HG02642 (cell line): ENCODE results near the gene SACM1L.
"Not testable (repeated sequence)": the region's sequence is repeated elsewhere in the genome, so short reads cannot be mapped to it uniquely, and the experiment has no call there.

Experiments used
- ATAC-seq: cut with Tn5 transposase; IDR thresholded peaks from one replicate; pipeline ENCODE4 v1.9.1; 2021; ENCODE audit warnings: mild to moderate bottlenecking; ENCODE audit not compliant: unreplicated experiment, poor library complexity

SACM1L gene

GRCh38 chr3:45690336-45691035, 1.3 kb downstream of the SACM1L start:
- no peak for ATAC-seq

DNA sequence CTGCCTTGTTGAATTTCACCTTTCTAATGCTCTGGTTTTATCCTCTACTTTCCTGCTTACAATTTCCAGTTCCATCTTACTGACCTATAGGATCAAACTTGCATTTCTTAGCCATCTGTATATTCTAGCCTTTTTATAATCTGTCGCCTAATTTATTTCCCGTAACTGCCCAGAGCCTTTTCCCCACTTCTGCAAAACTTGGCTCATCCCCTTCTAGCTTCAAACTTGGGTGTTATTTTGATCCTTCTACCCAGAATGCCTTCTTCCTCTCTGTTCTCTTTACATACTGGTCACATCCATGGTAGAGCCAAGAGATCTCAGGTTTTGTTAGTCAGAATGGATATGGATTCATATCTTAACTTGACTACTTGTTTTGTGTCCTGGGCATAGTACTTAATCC, 2.6 kb downstream of the SACM1L start:
- ATAC-seq, result no peak

DNA sequence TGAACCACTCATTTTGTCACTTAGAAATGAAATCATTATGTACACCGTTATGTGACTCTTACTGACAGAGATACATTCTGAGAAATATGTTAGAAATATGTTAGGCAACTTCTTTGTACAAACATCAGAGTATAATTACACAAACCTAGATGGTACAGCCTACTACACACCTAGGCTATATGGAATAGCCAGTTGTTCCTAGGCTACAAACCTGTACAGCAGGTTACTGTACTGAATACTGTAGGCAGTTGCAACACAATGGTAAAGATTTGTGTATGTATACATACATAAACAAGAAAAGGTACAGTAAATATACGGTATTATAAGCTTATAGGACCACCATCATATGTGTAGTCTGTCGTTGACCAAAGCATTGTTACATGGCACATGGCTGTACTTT, 3.7 kb downstream of the SACM1L start:
- no peak for ATAC-seq

DNA sequence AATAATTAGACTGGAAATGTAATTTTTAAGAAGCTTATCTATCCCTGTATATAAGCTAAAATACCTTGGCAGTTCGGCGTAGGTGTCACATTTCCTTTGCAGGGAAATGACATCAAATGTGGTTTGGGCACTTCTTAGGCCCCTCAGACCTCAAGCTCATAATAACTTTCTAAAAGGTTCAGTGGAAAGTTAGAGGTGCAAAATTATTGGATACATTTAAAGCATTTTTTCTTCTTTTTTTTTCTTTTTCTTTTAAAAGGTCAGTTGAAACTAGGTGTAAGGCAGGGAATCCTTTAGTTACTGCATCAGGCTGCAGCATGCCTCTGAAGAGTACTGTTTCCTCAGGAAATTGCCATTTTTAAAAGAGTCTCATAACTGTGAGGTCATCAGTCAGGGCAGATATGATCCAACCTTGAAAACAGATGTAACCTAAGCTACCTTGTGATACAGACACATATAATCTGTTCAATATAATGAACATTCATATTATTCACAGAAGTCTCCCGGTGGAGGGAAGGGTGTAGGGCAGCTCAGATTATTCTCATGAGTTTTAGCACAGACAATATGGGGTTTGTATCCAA, 4.8 kb downstream of the SACM1L start:
- no peak for ATAC-seq

DNA sequence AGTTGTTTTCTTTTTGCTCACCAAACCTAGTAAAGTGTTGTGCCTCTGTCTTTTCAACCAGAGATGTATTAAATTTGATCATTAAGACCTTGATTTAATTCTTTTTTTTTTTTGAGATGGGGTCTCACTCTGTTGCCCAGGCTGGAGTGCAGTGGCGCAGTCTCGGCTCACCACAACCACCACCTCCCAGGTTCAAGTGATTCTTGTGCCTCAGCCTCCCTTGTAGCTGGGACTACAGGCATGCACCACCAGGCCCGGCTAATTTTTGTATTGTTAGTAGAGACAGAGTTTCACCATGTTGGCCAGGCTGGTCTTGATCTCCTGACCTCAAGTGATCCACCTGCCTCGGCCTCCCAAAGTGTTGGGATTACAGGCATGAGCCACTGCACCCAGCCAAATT, 6.0 kb downstream of the SACM1L start:
- not testable (repeated sequence) for ATAC-seq

- ATAC-seq, result no peak
Observed at GRCh38 chr3:45700570-45701073, 11.4 kb downstream of the SACM1L start.

GRCh38 chr3:45701172-45701867, 12.1 kb downstream of the SACM1L start:
- ATAC-seq, result no peak

DNA sequence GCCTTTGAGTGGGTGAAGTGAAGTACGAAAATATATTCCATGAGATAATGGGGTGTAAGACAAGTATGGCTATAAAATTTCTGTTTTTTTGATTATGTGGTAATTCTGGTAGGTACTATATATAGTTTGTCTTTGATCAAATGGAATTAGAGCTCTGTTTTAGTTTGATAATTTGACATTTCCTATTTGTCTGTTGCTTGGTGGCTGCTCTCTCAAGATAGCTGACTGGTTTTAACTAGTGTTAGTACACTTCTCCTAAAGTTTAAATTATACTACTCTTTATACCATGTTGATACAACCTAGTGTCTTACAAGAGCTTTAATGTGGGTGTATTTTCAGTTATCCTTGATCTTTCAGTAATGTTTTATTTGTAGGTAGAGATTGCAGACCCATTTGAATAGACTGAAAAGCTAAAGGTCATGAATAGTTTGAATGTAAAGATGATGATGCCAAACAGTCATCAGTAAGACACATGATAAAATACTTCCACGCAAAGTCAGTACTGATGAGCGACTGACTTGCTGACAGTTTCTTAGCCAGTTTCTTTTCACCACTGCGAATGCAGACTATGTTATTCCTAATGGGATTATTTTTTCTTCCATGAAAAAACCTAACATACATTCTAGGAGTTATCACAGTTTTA, 15.2 kb downstream of the SACM1L start:
- ATAC-seq, result no peak

- ATAC-seq, result no peak
Observed at GRCh38 chr3:45705839-45706808, 16.9 kb downstream of the SACM1L start.

DNA sequence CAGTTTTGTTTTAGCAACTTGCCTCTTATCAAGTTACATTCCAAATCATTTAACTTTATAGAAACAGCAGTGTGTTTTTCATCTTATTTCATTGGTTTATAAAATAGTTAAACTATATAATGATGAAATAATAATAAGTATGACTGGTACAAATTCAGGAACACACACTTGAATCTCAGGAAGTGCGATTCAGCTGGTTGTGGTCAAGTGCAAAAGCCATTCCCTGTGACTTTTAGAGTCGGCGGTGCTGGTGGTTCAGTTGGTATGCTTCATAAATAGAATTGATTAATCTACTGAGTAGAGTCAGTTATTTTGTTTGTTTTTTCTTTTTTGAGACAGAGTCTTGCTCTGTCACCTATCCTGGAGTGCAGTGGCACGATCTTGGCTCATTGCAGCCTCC, 22.7 kb downstream of the SACM1L start:
- ATAC-seq, result no peak

GRCh38 chr3:45712434-45713110, 23.4 kb downstream of the SACM1L start:
- no peak for ATAC-seq

- no peak for ATAC-seq
Observed at GRCh38 chr3:45715945-45716344, 26.7 kb downstream of the SACM1L start.

DNA sequence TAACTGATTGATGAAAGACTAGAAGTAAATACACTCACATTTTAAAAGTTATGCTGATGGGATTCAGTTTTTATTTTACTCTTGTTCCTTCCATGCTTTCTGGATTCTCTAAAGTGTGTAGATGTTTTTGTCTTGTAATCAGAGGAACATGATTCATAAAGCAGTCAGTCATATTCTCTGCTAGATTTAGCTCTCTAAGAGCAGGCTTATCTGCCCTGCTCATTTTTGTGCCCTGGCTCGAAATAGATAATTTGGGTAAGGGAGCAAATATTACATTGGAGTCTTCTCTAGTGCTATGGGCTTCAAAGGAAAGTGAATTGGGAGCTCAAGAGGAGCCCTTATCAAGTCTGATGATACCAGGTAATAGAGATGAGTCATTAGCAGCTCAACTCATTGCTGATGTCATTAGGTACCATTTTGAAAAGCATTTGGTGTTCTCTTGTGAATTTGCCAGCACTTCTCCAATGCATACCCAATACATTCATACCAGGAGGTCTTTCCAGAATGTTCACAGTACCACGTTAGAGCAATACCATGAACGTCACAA, 27.7 kb downstream of the SACM1L start:
- ATAC-seq, result no peak

DNA sequence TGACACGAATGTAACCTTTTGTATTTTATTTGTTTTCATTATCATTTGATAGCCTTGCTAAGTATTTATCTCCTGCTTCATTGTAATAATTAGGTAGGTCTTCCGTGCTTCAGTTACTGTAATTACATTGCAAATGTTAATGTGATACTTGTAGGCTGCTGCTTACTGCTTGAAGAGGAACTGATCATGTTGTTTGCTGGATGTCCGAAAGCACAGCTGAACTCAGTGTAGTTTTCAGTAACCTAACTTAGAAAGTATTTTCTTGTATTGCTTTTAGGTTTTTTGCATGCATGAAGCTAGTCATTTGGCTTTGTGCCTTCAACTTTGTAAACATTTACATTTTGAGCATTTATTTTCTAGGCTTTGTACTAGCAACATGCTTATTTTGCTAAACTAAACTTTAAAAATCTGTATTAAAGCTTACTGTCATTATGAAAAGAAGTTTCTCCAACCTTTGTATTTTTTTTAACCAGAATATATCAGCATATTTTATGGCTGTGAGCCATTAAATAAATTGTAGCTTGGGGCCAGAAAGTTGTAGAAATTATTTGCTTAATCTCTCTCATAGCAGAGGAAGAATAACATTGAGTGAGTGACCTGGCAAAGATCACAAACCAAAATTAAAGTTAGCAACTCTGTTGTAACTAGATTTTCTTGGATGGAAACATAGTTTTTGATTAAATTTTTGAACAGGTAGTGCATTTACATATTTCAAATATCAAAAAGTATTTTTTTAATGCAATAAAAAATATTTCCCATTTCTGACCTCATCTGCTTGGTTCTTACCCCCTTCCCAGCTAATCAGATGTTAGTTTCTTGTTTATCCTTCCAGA, 30.7 kb downstream of the SACM1L start:
- ATAC-seq, result no peak

GRCh38 chr3:45724911-45725310, 35.7 kb downstream of the SACM1L start:
- no peak for ATAC-seq

DNA sequence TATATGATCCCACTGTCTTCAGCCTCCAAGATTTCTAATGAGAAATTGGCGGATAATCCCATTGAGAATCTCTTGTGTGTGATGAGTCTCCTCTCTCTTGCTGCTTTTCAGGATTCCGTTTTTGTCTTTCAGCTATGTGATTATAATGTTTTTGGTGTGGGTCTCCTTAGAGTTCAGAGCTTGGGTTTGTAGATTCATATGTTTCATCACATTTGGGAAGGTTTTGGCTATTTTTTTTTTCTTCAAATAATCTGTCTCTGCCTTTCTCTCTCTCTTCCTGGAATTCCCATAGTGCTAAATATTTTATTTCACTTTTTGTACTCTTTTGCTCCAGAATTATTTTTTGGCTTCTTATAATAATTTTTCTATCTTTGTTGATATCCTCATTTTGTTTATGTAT, 40.4 kb downstream of the SACM1L start:
- no peak for ATAC-seq

GRCh38 chr3:45730409-45731154, 41.4 kb downstream of the SACM1L start:
- no peak for ATAC-seq

DNA sequence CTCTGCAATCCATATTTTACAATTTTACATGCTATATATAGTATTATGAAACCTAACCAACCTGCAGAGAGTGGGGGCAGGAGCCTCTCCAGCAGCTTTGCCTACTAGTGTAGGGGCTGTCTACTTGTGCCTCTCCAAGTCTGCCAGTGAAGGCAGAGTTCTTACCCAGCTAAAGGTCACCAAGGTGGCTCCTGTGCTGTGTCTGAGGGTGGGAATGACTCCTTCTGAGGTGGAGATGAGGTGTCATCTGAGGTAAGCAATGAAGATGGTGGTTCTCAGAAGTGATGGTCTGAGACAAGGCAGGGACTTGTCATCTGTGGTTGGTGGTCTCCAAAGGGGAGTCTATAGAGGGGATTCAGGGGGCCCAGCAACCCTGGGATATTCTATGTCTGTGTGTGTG, 47.5 kb downstream of the SACM1L start:
- no peak for ATAC-seq
